H1 (cell line): ENCODE results near the gene NXNL2. TPM values are rescaled to one million over a fixed set of nuclear protein-coding genes. Genes with fewer than 3 reads are reported as not detected.

Experiments
- ATF2 ChIP-seq: IDR thresholded peaks from 2 replicates; pipeline ENCODE4 v1.6.1; 2012; ENCODE audit warnings: low read length, inconsistent platforms
- SP1 ChIP-seq: IDR thresholded peaks from 2 replicates; pipeline ENCODE4 v1.6.1; 2011; ENCODE audit warnings: low read depth, low read length
- polyA plus RNA-seq, 7 experiments: library from polyadenylated mRNA; depleted of rRNA in 3 of 7; stranded (reverse) in 5 of 7; unstranded in 2 of 7; fragments of >200 nt in 5 of 7; fragments of 200-250 nt in 2 of 7; gene quantifications; 1 replicate in 5 of 7; 2 replicates in 1 of 7; 4 replicates in 1 of 7; pipeline versions ENCODE4 v1.2.1 to v1.2.3, GENCODE V29; 2011 to 2013; ENCODE audit warnings: missing spikeins in 2 of 7, mixed read lengths in 2 of 7
- total RNA-seq: library from RNA; stranded (reverse); fragmentation: NEBNext Ultra II Directional; extraction: Animal tissue kit (Norgen Biotek cat#: 25700); gene quantifications from 2 replicates; pipeline ENCODE4 v1.2.1, GENCODE V29; 2021

NXNL2 gene
- total and polyA plus RNA-seq, 2 of the 8 experiments (the other 6 are each of a cell fraction or from before 2014, with no cell fraction given) = 1.9 to 2.6 TPM

- no peak for TF ChIP-seq SP1
- no peak for TF ChIP-seq ATF2
- TF ChIP-seq, all 59 proteins: peak for 0
These were observed 50.4 kb downstream of the NXNL2 start (continued) for GRCh38 chr9:88585426-88585825.
